T-helper 1 cell treated with Interleukin-12 subunit alpha and Interleukin-12 subunit beta and Interleukin-4 antibody, amounts not matched to agents 30 ng/mL and 1 ng/mL, for 36 hours (primary cell): ENCODE data around the gene RALA. TPM values are rescaled to one million over a fixed set of nuclear protein-coding genes. Genes with fewer than 3 reads are reported as not detected.
"Not testable (repeated sequence)": the region's sequence is repeated elsewhere in the genome, so short reads cannot be mapped to it uniquely, and the experiment has no call there.

ENCODE experiments used
- intact Hi-C: fragments of 100-400 bp; cut with micrococcal nuclease; formaldehyde crosslinking; loops from one replicate; pipeline ENCODE4 v1.15.1; 2024
- total RNA-seq: library from RNA; stranded (reverse); gene quantifications from 2 replicates; pipeline ENCODE4 v1.2.3, GENCODE V29; 2022

RALA gene
- total RNA-seq, 1 donor from 2014 or later: 36.4 TPM

DNA sequence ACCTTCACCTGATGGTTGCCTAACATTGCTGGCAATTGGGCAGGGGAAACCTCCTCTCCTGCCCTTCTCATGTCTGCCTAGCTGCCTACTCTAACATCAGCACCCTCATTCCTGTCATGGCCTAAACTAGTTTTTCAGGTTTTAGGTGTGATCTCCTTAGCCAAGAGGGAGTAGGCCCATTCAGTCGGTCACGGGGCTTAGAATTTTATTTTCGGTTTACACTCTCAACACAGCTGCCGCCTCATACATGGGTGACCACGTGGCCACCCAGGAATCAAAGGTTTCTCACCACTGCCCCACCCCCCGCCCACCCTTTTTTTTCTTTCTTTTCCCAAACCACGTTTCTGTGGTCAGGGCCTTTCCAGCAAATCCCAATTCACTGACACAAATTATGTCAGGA lies 97.2 kb downstream of the RALA start:
- intact Hi-C loops: no loop called here

- intact Hi-C loops: no loop called here
Observed at GRCh38 chr7:39721345-39721744, 98.0 kb downstream of the RALA start.

DNA sequence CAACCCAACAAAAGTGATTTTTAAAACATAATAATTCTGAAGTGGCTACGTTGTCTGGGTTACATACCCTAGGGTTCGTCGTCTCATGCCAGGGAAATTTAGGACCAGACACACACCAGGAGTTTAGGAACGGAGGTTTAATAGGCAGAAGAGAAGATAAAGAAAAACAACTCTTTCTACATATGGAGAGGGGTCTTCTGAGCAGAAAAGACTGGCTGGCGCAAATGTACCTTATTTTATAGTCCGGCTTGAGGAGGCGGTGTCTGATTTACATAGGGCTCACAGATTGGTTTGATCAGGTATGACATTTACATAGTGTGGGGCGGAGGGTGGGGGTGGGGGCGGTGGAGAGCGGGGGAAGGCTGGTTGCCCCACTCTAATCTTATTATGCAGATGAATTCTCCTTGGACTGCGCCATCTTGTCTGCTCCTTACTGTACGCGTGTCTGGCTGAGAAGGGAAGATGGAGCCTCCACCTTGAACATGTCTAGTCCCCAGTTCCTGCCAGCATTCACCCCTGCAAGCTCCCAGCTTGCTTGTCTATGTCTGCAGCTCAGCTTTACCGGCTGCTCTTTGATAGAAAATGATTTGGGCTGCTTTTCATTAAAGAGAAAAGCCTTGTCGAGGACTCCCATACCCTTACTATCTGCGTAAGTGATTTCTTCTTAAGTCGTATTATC lies 98.7 kb downstream of the RALA start:
- intact Hi-C loops: no loop called here

DNA sequence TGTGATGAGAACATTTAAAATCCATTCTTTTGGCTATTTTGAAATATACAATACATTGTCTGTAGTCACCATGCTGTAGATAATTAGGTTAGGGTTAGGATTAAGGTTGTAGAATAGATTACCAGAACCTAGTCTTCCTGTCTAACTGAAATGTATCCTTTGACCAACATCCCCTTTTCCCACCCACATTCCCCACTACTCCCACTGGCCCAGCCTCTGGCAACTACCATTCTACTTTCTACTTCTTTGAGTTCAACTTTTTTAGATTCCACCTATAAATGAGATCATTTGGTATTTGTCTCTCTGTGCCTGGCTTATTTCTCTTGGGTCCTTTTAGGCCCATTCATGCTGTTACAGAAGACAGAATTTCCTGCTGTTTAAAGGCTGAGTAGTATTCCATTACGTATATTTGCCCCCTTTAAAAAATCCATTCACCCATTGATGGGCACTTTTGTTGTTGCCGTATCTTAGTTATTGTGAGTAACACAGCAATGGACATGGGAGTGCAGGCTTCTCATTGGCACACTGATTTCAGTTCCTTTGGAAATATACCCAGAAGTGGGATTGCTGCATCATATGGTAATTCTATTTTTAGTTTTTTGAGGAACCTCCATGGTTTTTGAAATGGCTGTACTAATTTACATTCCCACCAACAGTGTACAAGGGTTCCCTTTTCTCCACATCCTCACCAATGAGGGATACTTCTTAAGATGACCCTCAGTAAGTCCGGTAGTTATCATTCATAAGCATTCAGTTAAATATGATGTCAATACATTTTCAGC lies 104.0 kb downstream of the RALA start:
- intact Hi-C loops: no loop called here

DNA sequence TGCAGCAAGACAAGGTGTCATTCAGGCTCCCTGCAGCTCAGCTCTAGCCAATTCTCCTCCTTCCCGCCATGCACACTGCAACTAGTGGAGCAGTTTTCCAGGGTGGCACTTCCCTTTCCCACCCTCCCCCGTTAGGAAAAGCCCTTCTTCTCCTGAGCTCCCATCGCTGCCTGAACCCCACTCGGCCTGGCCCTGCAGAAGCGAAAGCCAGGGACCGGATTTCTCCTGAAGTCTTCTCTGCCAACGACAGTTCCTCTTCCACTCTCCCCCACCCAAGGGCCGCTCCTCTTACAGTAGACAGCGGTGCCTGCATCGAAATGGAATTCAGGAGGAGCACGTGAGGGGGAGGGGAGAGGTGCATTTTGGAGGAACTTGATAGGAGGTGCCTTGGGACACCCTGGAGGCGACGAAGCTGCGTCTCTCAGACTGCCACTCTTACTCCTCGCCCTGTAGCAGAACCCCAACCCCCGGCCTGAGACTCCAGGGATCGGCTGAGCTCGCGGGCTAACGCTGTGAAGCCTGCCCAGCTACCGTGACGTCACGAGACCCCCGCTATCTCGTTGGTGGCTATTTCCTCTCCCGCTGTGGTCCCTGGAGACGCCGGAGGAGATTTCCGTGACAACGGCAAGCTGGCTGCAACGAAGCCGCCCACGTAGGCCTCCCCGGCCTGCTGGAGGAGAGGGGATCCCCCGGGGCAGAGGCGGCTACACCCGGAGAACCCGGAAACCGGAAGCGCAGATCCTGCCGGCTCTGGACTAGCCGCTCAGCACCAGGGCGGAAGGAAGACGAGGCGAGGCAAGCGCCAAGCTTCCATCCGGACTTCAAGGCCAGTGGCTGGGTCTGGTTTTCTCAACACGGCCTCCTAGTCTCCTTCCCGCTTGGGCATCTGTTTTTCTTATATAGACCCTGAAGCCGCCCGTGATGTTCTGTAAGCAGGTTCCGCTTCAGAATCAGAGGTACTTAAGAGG lies 109.7 kb downstream of the RALA start:
- intact Hi-C loops: loop anchor here (1.0 to 5.0 kb wide), 8 partner anchors 9 to 826 kb away; partner anchors contain the start of genes MPLKIP, RALA, VPS41 and YAE1

- intact Hi-C loops: loop anchor here (1.0 to 5.0 kb wide), 8 partner anchors 8 to 827 kb away; partner anchors contain the start of genes MPLKIP, RALA, VPS41 and YAE1
Observed at GRCh38 chr7:39733881-39734632, 110.7 kb downstream of the RALA start.

DNA sequence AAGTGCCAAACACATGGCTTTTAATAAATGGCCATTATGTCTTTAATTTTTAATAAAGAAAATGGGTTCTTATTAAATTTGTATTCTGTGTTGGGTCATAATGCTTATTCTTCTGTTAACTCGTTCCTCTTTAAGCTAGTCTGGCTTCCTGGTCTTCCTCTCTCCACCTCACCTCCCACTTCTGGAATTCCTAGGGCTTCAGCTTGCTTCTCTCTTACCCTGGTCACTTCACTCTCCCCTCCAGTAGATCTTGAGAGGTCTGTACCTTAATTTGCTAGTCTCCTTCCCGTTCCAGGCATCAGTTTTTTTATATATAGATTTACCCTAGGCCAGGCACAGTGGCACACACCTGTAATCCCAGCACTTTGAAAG lies 111.2 kb downstream of the RALA start:
- intact Hi-C loops: loop anchor here (5.0 kb wide), 1 partner anchor 827 kb away; the partner anchor contains the start of gene VPS41

- intact Hi-C loops: no loop called here
Observed at GRCh38 chr7:39735903-39736302, 112.5 kb downstream of the RALA start.

DNA sequence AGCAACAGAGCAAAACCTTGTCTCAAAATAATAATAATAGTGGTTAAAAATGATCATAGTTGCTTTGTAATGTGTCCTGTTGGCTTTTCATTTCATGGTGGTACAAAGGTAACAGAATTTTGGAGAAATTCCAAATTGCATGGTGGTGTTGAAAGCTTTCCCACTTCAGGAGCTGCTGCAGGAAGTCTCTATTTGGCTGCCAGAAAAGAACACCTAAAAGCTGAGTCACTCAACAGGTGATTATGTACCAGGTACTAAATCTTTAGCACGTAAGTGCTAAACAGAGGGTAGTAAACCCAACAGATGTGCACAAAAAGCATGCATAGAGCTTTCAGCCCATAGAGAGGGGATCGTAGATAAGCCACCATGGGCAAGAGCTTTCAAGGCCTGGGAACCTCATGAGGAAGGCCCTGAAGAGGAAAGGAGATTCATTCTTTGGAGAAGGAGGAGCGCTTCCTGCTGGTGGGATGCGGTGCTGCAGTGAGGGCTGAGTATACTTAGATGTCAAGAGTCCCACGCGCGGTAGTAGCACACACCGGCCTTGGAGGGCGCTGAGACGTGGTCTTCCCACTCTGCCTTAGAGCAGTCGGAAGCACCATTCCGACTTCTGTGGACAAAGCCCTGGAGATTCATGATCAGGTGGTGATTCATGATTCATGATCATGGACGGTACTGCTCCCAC lies 118.7 kb downstream of the RALA start:
- intact Hi-C loops: loop anchor here (1.0 kb wide), 5 partner anchors 9 to 289 kb away; partner anchors contain the start of genes RALA and YAE1

DNA sequence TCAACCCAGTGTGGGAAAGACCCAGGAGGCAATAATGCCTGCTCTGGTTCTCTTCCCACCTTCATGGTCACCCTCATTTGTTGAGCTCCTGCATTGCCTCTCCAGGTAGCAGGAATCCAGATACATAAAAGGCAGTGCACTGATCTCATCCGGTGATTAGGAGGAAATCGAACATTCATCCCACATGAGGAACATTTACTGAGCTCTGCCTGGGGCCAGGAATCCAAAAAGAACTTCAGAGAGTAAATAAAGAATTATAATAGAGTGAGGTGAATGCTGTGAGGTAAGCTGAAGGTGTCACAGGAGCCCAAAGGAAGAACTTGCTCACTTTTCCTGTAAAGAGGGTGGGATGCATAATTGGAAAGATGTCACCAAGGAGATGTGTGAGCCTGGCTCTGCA lies 121.2 kb downstream of the RALA start:
- intact Hi-C loops: no loop called here

DNA sequence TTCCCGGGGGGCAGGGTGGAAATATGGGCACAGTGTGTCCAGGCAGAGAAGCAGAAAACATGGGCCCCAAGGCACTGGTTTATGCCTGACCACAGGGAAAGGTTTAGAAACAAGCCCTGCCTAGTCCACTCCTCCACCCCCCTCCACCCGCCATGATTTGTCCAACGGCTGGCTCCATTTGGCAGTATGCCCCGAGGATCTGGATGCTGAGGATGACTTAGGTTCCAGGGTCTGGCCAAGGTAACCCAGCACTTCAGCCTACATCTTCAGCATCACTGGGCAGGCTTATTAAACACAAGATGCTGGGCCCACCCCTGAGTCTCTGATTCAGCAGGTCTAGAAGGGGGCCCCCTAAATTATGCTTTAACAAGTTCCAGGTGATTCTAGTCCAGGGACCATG lies 121.9 kb downstream of the RALA start:
- intact Hi-C loops: no loop called here

- intact Hi-C loops: loop anchor here (1.0 to 2.0 kb wide), 4 partner anchors 166 to 307 kb away; partner anchors contain the start of gene YAE1
Observed at GRCh38 chr7:39746103-39746819, 122.9 kb downstream of the RALA start.

DNA sequence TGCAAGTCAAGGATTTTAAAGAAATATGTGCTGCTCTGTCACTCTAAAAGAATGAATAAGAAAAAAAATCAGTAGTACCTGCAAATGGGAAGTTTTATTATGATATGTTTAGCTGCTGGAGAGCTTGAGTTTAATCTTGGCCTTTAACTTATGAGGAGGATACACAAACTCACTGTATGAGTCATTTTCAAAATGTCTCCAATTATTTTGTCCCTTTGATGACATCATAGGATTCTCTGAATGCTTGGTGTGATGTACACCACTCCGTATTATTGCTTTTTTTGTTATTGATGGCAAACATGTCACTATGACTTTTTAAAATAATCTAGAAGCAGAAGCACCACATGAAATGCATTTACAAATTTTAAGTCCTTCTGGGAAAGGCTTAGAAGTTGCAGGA lies 125.8 kb downstream of the RALA start:
- intact Hi-C loops: no loop called here

GRCh38 chr7:39749717-39750116 lies 126.3 kb downstream of the RALA start:
- intact Hi-C loops: no loop called here

GRCh38 chr7:39750253-39751077 lies 127.1 kb downstream of the RALA start:
- intact Hi-C loops: no loop called here

- intact Hi-C loops: not testable (repeated sequence)
Observed at GRCh38 chr7:39753237-39753636, 129.9 kb downstream of the RALA start.

DNA sequence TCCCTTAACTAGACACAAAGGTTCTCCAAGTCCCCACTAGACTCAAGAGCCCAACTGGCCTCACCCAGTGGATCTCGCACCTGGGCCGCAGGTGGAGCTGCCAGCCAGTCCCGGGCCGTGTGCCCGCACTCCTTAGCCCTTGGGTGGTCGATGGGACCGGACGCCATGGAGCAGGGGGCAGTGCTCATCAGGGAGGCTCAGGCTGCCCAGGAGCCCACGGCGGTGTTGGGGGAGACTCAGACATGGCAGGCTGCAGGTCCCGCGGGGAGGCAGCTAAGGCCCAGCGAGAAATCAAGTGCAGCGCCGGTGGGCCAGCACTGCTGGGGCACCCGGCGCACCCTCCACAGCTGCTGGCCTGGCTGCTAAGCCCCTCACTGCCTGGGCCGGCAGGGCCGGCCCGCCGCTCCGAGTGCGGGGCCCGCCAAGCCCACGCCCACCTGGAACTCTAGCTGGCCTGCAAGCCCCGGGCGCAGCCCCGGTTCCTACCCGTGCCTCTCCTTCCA lies 130.5 kb downstream of the RALA start:
- intact Hi-C loops: no loop called here
